IMR-90 (cell line): Measurements from ENCODE around the gene GJD2. TPM values are rescaled to one million over a fixed set of nuclear protein-coding genes. Genes with fewer than 3 reads are reported as not detected.

Source experiments
- ATAC-seq: fragments of 200-7000 bp; cut with Tn5 transposase; 2 replicates; pipeline ENCODE4 v1.9.1; 2020; ENCODE audit warnings: low read depth, mild to moderate bottlenecking, moderate library complexity
- BruUV-seq: library from RNA; stranded (reverse); fragments of 400-500 nt; replicated peaks from 2 replicates; lab custom pipeline; 2021; lab: Mats Ljungman, UMichigan
- CTCF ChIA-PET: fragments of 300-600 bp; formaldehyde crosslinking; extraction: SDS; loops from one replicate; lab custom pipeline; 2021; ENCODE audit warnings: antibody characterized with exemption; lab: Yijun Ruan, JAX
- POLR2A ChIA-PET: fragments of 300-600 bp; sonication (Branson Sonifier 250); formaldehyde crosslinking; loops from one replicate; lab custom pipeline; 2022; ENCODE audit warnings: antibody characterized with exemption; ENCODE audit not compliant: unreplicated experiment; lab: Charles Lee
- DNase-seq: peaks from one replicate; pipeline ENCODE4 v3.0.0; 2013
- H2AFZ ChIP-seq: replicated peaks from 2 replicates; pipeline ENCODE3; 2013; ENCODE audit warnings: low read length, mild to moderate bottlenecking; ENCODE audit not compliant: poor library complexity
- H2AK5ac ChIP-seq: 2 replicates; pipeline ENCODE4 v1.6.1; 2013; ENCODE audit warnings: low read depth, low read length, inconsistent platforms
- H2AK9ac ChIP-seq: replicated peaks from 2 replicates; pipeline ENCODE3; 2013; ENCODE audit warnings: mild to moderate bottlenecking, low read depth, low read length, moderate library complexity; ENCODE audit not compliant: poor library complexity
- H2BK120ac ChIP-seq: 2 replicates; pipeline ENCODE4 v1.6.1; 2013; ENCODE audit warnings: low read depth, low read length, inconsistent platforms
- H2BK15ac ChIP-seq: 3 replicates; pipeline ENCODE4 v1.6.1; 2013; ENCODE audit warnings: low read depth, low read length, inconsistent platforms
- H2BK20ac ChIP-seq: 2 replicates; pipeline ENCODE4 v1.6.1; 2013; ENCODE audit warnings: low read depth, mild to moderate bottlenecking, inconsistent platforms, low read length, moderate library complexity
- H2BK5ac ChIP-seq: 2 replicates; pipeline ENCODE4 v1.6.1; 2013; ENCODE audit warnings: mild to moderate bottlenecking, low read depth, low read length, inconsistent platforms; ENCODE audit not compliant: poor library complexity, severe bottlenecking
- H3K14ac ChIP-seq: replicated peaks from 2 replicates; pipeline ENCODE4 v1.6.1; 2013; ENCODE audit warnings: low read depth, low read length, inconsistent platforms
- H3K18ac ChIP-seq: 2 replicates; pipeline ENCODE4 v1.6.1; 2013; ENCODE audit warnings: low read depth, low read length, control low read depth
- H3K23ac ChIP-seq: 2 replicates; pipeline ENCODE4 v1.6.1; 2013; ENCODE audit warnings: low read depth, low read length, inconsistent platforms
- H3K27ac ChIP-seq: 2 replicates; pipeline ENCODE4 v1.5.1; 2013; ENCODE audit warnings: mild to moderate bottlenecking, control low read depth, low read length; ENCODE audit not compliant: insufficient read depth
- H3K27me3 ChIP-seq: 2 replicates; pipeline ENCODE4 v1.6.1; 2013; ENCODE audit warnings: low read length; ENCODE audit not compliant: control insufficient read depth, insufficient read depth
- H3K36me3 ChIP-seq: 2 replicates; pipeline ENCODE4 v1.6.1; 2013; ENCODE audit warnings: low read length, mixed read lengths; ENCODE audit not compliant: control insufficient read depth, insufficient read depth
- H3K4ac ChIP-seq: 2 replicates; pipeline ENCODE4 v1.6.1; 2013; ENCODE audit warnings: low read depth, low read length, inconsistent platforms
- H3K4me1 ChIP-seq: 2 replicates; pipeline ENCODE4 v1.6.1; 2013; ENCODE audit warnings: low read length, mixed read lengths; ENCODE audit not compliant: control insufficient read depth, insufficient read depth
- H3K4me2 ChIP-seq: 2 replicates; pipeline ENCODE4 v1.6.1; 2013; ENCODE audit warnings: low read depth, mild to moderate bottlenecking, control low read depth, low read length, moderate library complexity
- H3K4me3 ChIP-seq: 2 replicates; pipeline ENCODE4 v1.5.1; 2013; ENCODE audit warnings: low read depth, mild to moderate bottlenecking, control low read depth, low read length, moderate library complexity; ENCODE audit not compliant: insufficient read depth
- H3K56ac ChIP-seq: 2 replicates; pipeline ENCODE4 v1.6.1; 2013; ENCODE audit warnings: low read length, inconsistent platforms; ENCODE audit not compliant: insufficient read depth; ENCODE audit errors: extremely low read depth
- H3K79me1 ChIP-seq, 2 experiments: 2 replicates each; pipeline ENCODE4 v1.6.1; 2013; ENCODE audit warnings: low read length in 2 of 2, inconsistent platforms in 1 of 2, low read depth in 1 of 2
- H3K9ac ChIP-seq: 2 replicates; pipeline ENCODE4 v1.6.1; 2013; ENCODE audit warnings: low read depth, low read length, control low read depth
- H3K9me1 ChIP-seq: 2 replicates; pipeline ENCODE4 v1.6.1; 2013; ENCODE audit warnings: low read length, inconsistent platforms; ENCODE audit not compliant: insufficient read depth
- H3K9me3 ChIP-seq: 2 replicates; pipeline ENCODE4 v1.6.1; 2013; ENCODE audit warnings: low read length; ENCODE audit not compliant: control insufficient read depth, insufficient read depth
- H4K20me1 ChIP-seq: 2 replicates; pipeline ENCODE4 v1.6.1; 2013; ENCODE audit warnings: low read length, inconsistent platforms; ENCODE audit not compliant: insufficient read depth
- H4K5ac ChIP-seq: 2 replicates; pipeline ENCODE4 v1.6.1; 2013; ENCODE audit warnings: mild to moderate bottlenecking, low read depth, low read length, control low read depth
- H4K8ac ChIP-seq, 2 experiments: 2 replicates each; pipeline ENCODE4 v1.6.1; 2013; ENCODE audit warnings: low read depth in 2 of 2, low read length in 2 of 2, control low read depth in 1 of 2, inconsistent platforms in 1 of 2
- H4K91ac ChIP-seq: 2 replicates; pipeline ENCODE4 v1.6.1; 2013; ENCODE audit warnings: low read depth, low read length, inconsistent platforms; ENCODE audit not compliant: insufficient read depth
- BHLHE40 ChIP-seq: fragments of 150-350 bp; IDR thresholded peaks from 2 replicates; pipeline ENCODE4 v1.6.1; 2016; ENCODE audit warnings: mild to moderate bottlenecking, low read depth, low read length
- MAZ ChIP-seq: IDR thresholded peaks from 2 replicates; pipeline ENCODE4 v1.6.1; 2012; ENCODE audit warnings: low read depth, mild to moderate bottlenecking, low read length, improper control_type of control experiment, moderate library complexity, borderline replicate concordance
- RCOR1 ChIP-seq: IDR thresholded peaks from 2 replicates; pipeline ENCODE4 v1.6.1; 2012; ENCODE audit warnings: mild to moderate bottlenecking, low read length, improper control_type of control experiment; ENCODE audit not compliant: insufficient replicate concordance
- WGBS, 2 experiments: methylation state at CpG; one replicate each; pipeline versions ENCODE4 v1.1.5 to v1.1.7; 2013; ENCODE audit warnings: missing lambda C conversion rate in 2 of 2; ENCODE audit not compliant: insufficient read length in 1 of 2; ENCODE audit errors: extremely low coverage in 2 of 2; 5-methylcytosine and 5-hydroxymethylcytosine counted together
- dilution Hi-C: fragments of 300-500 bp; cut with HindIII; formaldehyde crosslinking; loops from one replicate; pipeline ENCODE4 v1.14.3; 2018; ENCODE audit warnings: low sequenced_read_pairs; ENCODE audit not compliant: unreplicated experiment
- in situ Hi-C: fragments of 300-500 bp; cut with MboI; formaldehyde crosslinking; loops from 3 replicates; pipeline ENCODE4 v1.14.3; 2019; ENCODE audit warnings: low sequenced_read_pairs, inconsistent platforms, mixed read lengths
- intact Hi-C: fragments of 100-400 bp; cut with micrococcal nuclease; formaldehyde crosslinking; loops from 2 replicates; pipeline ENCODE4 v1.10.0; 2022
- polyA plus RNA-seq, 3 experiments: library from polyadenylated mRNA; depleted of rRNA; stranded (reverse); fragments of >200 nt; gene quantifications; 2 replicates each; pipeline ENCODE4 v1.2.3, GENCODE V29; 2012; ENCODE audit warnings: low replicate concordance in 1 of 3
- total RNA-seq: library from RNA; depleted of rRNA; stranded (reverse); fragments of >200 nt; gene quantifications from 2 replicates; pipeline ENCODE4 v1.2.3, GENCODE V29; 2012

The GJD2 gene
- total and polyA plus RNA-seq, 2 of the 4 experiments (the other 2 are of a cell fraction), result not detected

DNA sequence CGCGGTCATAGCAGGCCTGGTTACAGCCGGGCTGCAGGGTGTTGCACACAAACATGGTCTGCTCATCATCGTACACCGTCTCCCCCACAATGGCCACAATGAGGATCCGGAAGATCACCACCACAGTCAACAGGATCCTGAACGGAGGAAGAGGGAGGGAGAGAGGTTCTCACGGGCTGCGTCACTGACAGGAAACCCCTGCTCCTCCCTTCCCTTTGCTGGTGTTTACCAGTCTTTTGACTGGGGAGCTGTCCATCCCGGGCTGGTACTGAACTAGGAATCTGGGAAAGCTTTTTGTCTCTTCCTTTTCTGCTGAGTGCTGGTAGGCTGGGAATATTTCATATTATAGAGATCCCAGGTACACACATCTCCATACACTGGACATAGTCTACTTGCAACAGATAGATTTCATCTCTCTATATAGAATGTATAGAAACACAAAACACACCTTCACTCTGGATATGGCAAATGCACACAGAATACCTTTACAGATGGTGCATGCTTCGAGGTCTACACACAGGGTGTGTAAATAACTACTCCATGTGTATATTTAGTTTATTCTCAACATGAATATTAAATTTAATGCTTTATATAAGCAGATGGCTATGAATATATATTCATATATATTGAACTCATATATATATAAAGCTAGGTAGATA, 1.4 kb downstream of the GJD2 start:
- no peak overlapping the region for H3K9ac ChIP-seq
- no peak overlapping the region for H3K18ac ChIP-seq
- ATAC-seq (peak; percentile 98), DNase-seq (peak; percentile 71)
- ChIA-PET POLR2A (no interaction called here), CTCF (no interaction called here)
- no peak overlapping the region for H2BK20ac ChIP-seq
- H4K5ac ChIP-seq, result no peak overlapping the region
- H3K4me3 ChIP-seq, result no peak overlapping the region
- peaks cover 39% of the 10 kb centered on the region for H3K27me3 ChIP-seq
- H3K14ac ChIP-seq, result no peak overlapping the region
- no peaks in the 10 kb centered on the region for H4K20me1 ChIP-seq
- H3K9me3 ChIP-seq, result peaks cover 3% of the 10 kb centered on the region; the same call in 1 of the 2 replicates
- H3K4me1 ChIP-seq, result peaks cover 2% of the 10 kb centered on the region; the same call in 1 of the 2 replicates
- H3K79me1 ChIP-seq, result no peaks in the 10 kb centered on the region
- H3K56ac ChIP-seq, result no peak overlapping the region
- no peak overlapping the region for H4K91ac ChIP-seq
- 0 out of 2 replicates have a peak, but pooled peaks have one; percentile 32 for TF ChIP-seq MAZ
- peak; percentile 30 for TF ChIP-seq RCOR1
- TF ChIP-seq BHLHE40, result no peak
- no CpG with 5 or more reads among the region's 11 CpGs for WGBS, 2 experiments
- no peak overlapping the region for H2BK15ac ChIP-seq
- intact Hi-C loops, result no loop called here
- no peak overlapping the region for H3K27ac ChIP-seq
- H2BK120ac ChIP-seq, result no peak overlapping the region
- no peak overlapping the region for H3K23ac ChIP-seq
- in situ Hi-C loops, result no loop called here
- H2AK5ac ChIP-seq, result no peak overlapping the region
- dilution Hi-C loops, result no loop called here
- no peak overlapping the region for H3K4ac ChIP-seq
- BruUV-seq, result no TSS peak
- H3K4me2 ChIP-seq, result peak overlapping the region; percentile 88
- 0 out of 2 replicates have a peak, but pooled peaks cover 3% of the 10 kb centered on the region for H3K9me1 ChIP-seq
- H4K8ac ChIP-seq, result no peak overlapping the region
- H2BK5ac ChIP-seq, result no peak overlapping the region
- peak overlapping the region; percentile 47 for H2AFZ ChIP-seq
- no peaks in the 10 kb centered on the region for H3K36me3 ChIP-seq
- no peak overlapping the region for H2AK9ac ChIP-seq
